HEK293 (cell line): ENCODE data around the gene RMND5B.

ENCODE experiments used
- CTCF ChIA-PET: fragments of 350-600 bp; formaldehyde crosslinking; extraction: SDS; loops from one replicate; lab custom pipeline; 2021; ENCODE audit warnings: antibody characterized with exemption; lab: Yijun Ruan, JAX
- POLR2A ChIA-PET: fragments of 300-600 bp; formaldehyde crosslinking; extraction: SDS; loops from one replicate; lab custom pipeline; 2020; ENCODE audit warnings: antibody characterized with exemption, inconsistent platforms; lab: Yijun Ruan, JAX
- H3K27ac ChIP-seq: fragments of 200-500 bp; sonication (Bioruptor generic); 2 replicates; pipeline ENCODE4 v1.5.1; 2014; ENCODE audit warnings: low read depth, low read length, control low read depth, inconsistent platforms; ENCODE audit errors: extremely low read depth
- H3K36me3 ChIP-seq, 2 experiments: fragments of 200-500 bp in 1 of 2; sonication (Bioruptor generic) in 1 of 2; 1 replicate in 1 of 2; 2 replicates in 1 of 2; pipeline ENCODE4 v1.5.1; 2014 to 2017; ENCODE audit warnings: inconsistent platforms in 2 of 2, low read length in 2 of 2; ENCODE audit not compliant: control insufficient read depth in 2 of 2, insufficient read depth in 1 of 2
- H3K4me1 ChIP-seq: fragments of 200-500 bp; sonication (Bioruptor generic); 2 replicates; pipeline ENCODE4 v1.5.1; 2014; ENCODE audit warnings: mild to moderate bottlenecking, low read length, inconsistent platforms; ENCODE audit not compliant: control insufficient read depth, insufficient read depth
- H3K4me3 ChIP-seq: 2 replicates; pipeline ENCODE4 v1.5.1; 2011; ENCODE audit warnings: low read depth, mild to moderate bottlenecking, control low read depth, low read length, moderate library complexity
- H3K9me3 ChIP-seq: fragments of 200-500 bp; sonication (Bioruptor generic); 2 replicates; pipeline ENCODE4 v1.5.1; 2014; ENCODE audit warnings: low read depth, low read length, inconsistent platforms; ENCODE audit not compliant: control insufficient read depth, insufficient read depth
- BCL11A ChIP-seq: fragments of 450-650 bp; formaldehyde crosslinking; IDR thresholded peaks from 2 replicates; pipeline ENCODE4 v1.5.1; 2016; ENCODE audit warnings: low read depth, missing biosample characterization, missing genetic modification characterization
- GFI1B ChIP-seq: fragments of 450-650 bp; formaldehyde crosslinking; IDR thresholded peaks from 2 replicates; pipeline ENCODE4 v1.5.1; 2016; ENCODE audit warnings: missing biosample characterization, missing genetic modification characterization
- OSR2 ChIP-seq: fragments of 450-650 bp; formaldehyde crosslinking; IDR thresholded peaks from 2 replicates; pipeline ENCODE4 v1.5.1; 2016; ENCODE audit warnings: missing biosample characterization, missing genetic modification characterization
- PRDM2 ChIP-seq: fragments of 450-650 bp; formaldehyde crosslinking; IDR thresholded peaks from 2 replicates; pipeline ENCODE4 v1.5.1; 2016; ENCODE audit warnings: missing biosample characterization, missing genetic modification characterization, borderline replicate concordance
- PRDM4 ChIP-seq: fragments of 450-650 bp; formaldehyde crosslinking; IDR thresholded peaks from 2 replicates; pipeline ENCODE4 v1.5.1; 2017; ENCODE audit warnings: missing biosample characterization, missing genetic modification characterization
- RBAK ChIP-seq: fragments of 450-650 bp; formaldehyde crosslinking; IDR thresholded peaks from 2 replicates; pipeline ENCODE4 v1.5.1; 2016; ENCODE audit warnings: missing biosample characterization, missing genetic modification characterization
- SP7 ChIP-seq: fragments of 450-650 bp; formaldehyde crosslinking; IDR thresholded peaks from 2 replicates; pipeline ENCODE4 v1.5.1; 2016; ENCODE audit warnings: missing biosample characterization, missing genetic modification characterization
- WT1 ChIP-seq: fragments of 450-650 bp; formaldehyde crosslinking; IDR thresholded peaks from 2 replicates; pipeline ENCODE4 v1.5.1; 2016; ENCODE audit warnings: missing biosample characterization, missing genetic modification characterization
- ZBTB48 ChIP-seq: fragments of 450-650 bp; formaldehyde crosslinking; IDR thresholded peaks from 2 replicates; pipeline ENCODE4 v1.5.1; 2016; ENCODE audit warnings: missing biosample characterization, missing genetic modification characterization
- ZNF155 ChIP-seq: fragments of 450-650 bp; formaldehyde crosslinking; IDR thresholded peaks from 2 replicates; pipeline ENCODE4 v1.5.1; 2016; ENCODE audit warnings: missing biosample characterization, missing genetic modification characterization
- ZNF169 ChIP-seq: fragments of 450-650 bp; formaldehyde crosslinking; IDR thresholded peaks from 2 replicates; pipeline ENCODE4 v1.5.1; 2016; ENCODE audit warnings: missing biosample characterization, missing genetic modification characterization
- ZNF211 ChIP-seq: fragments of 450-650 bp; formaldehyde crosslinking; IDR thresholded peaks from 2 replicates; pipeline ENCODE4 v1.5.1; 2016; ENCODE audit warnings: low read depth, missing biosample characterization, missing genetic modification characterization
- ZNF221 ChIP-seq: fragments of 450-650 bp; formaldehyde crosslinking; IDR thresholded peaks from 2 replicates; pipeline ENCODE4 v1.5.1; 2017; ENCODE audit warnings: missing biosample characterization, missing genetic modification characterization, borderline replicate concordance
- ZNF248 ChIP-seq: fragments of 450-650 bp; formaldehyde crosslinking; IDR thresholded peaks from 2 replicates; pipeline ENCODE4 v1.5.1; 2017; ENCODE audit warnings: missing biosample characterization, missing genetic modification characterization
- ZNF585B ChIP-seq: fragments of 450-650 bp; formaldehyde crosslinking; IDR thresholded peaks from 2 replicates; pipeline ENCODE4 v1.5.1; 2016; ENCODE audit warnings: missing biosample characterization, missing genetic modification characterization
- ZNF624 ChIP-seq: fragments of 450-650 bp; formaldehyde crosslinking; IDR thresholded peaks from 2 replicates; pipeline ENCODE4 v1.5.1; 2017; ENCODE audit warnings: missing biosample characterization, missing genetic modification characterization
- ZNF76 ChIP-seq: fragments of 450-650 bp; formaldehyde crosslinking; IDR thresholded peaks from 2 replicates; pipeline ENCODE4; 2016; ENCODE audit warnings: low read depth, missing biosample characterization, missing genetic modification characterization, borderline replicate concordance
- TF ChIP-seq, protein P1 (sequence below): fragments of 450-650 bp; formaldehyde crosslinking; IDR thresholded peaks from 2 replicates; pipeline ENCODE4 v1.5.1; 2016; ENCODE audit warnings: missing biosample characterization, missing genetic modification characterization
- TF ChIP-seq, protein P2 (sequence below): fragments of 450-650 bp; formaldehyde crosslinking; IDR thresholded peaks from 2 replicates; pipeline ENCODE4 v1.5.1; 2017; ENCODE audit warnings: missing biosample characterization, missing genetic modification characterization
- TF ChIP-seq, protein P3 (sequence below): fragments of 450-650 bp; formaldehyde crosslinking; IDR thresholded peaks from 2 replicates; pipeline ENCODE4 v1.5.1; 2016; ENCODE audit warnings: missing biosample characterization, missing genetic modification characterization

The RMND5B gene

DNA sequence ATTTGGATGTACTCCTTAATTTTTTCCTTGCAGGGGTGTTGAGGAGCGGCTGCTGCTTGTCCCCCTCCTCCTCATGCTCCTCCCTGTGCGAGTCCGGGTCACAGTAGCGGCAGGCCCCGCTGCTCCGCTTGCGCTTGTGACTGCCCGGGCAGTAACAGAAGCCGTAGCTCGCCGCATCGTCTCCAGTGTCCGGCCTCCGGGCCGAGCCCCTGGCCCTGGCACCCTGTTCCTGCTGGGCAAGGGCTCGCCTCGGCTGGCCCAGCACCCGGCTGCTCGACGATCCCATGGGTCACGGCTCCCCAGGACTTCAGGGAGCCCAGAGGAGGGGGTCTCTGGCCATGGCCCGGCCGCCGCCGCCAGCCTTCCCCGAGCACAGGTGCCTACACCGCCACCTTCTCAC is 56.2 kb downstream of the RMND5B start, which contains the start of gene GMCL2:
Gene GMCL2, minus strand, starts transcription at position 358 of the 400 bp plus-strand sequence. Its CDS starts 72 bp downstream, at position 286.
- POLR2A ChIA-PET: interaction anchor here (2.7 kb wide), 1 partner anchor 17 kb away, joined by 18 read pairs; the partner anchor contains the start of gene HNRNPAB
- Histone ChIP-seq H3K4me1 (no peaks in the 10 kb centered on the region), H3K27ac (no peak within 1 kb of the TSS), H3K36me3 (no peaks in the 10 kb centered on the region), H3K4me3 (no peak within 1 kb of the TSS)
- CTCF ChIA-PET: interaction anchor here (1.1 to 1.3 kb wide), 2 partner anchors 10 to 111 kb away, joined by 3 read pairs; no protein-coding TSS in a partner anchor
- TF ChIP-seq ZBTB48 (tag by site-specific recombination) (no peak), PRDM4 (tag by site-specific recombination) (no peak), GFI1B (tag by site-specific recombination) (no peak), PRDM2 (tag by site-specific recombination) (no peak), ZNF248 (tag by site-specific recombination) (no peak), OSR2 (tag by site-specific recombination) (no peak), BCL11A (tag by site-specific recombination) (no peak), ZNF169 (no peak), ZNF624 (no peak), ZNF211 (tag by site-specific recombination) (no peak), ZNF585B (tag by site-specific recombination) (no peak), WT1 (tag by site-specific recombination) (no peak)
- TF ChIP-seq, protein P1, sequence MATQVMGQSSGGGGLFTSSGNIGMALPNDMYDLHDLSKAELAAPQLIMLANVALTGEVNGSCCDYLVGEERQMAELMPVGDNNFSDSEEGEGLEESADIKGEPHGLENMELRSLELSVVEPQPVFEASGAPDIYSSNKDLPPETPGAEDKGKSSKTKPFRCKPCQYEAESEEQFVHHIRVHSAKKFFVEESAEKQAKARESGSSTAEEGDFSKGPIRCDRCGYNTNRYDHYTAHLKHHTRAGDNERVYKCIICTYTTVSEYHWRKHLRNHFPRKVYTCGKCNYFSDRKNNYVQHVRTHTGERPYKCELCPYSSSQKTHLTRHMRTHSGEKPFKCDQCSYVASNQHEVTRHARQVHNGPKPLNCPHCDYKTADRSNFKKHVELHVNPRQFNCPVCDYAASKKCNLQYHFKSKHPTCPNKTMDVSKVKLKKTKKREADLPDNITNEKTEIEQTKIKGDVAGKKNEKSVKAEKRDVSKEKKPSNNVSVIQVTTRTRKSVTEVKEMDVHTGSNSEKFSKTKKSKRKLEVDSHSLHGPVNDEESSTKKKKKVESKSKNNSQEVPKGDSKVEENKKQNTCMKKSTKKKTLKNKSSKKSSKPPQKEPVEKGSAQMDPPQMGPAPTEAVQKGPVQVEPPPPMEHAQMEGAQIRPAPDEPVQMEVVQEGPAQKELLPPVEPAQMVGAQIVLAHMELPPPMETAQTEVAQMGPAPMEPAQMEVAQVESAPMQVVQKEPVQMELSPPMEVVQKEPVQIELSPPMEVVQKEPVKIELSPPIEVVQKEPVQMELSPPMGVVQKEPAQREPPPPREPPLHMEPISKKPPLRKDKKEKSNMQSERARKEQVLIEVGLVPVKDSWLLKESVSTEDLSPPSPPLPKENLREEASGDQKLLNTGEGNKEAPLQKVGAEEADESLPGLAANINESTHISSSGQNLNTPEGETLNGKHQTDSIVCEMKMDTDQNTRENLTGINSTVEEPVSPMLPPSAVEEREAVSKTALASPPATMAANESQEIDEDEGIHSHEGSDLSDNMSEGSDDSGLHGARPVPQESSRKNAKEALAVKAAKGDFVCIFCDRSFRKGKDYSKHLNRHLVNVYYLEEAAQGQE (tag by site-specific recombination): no peak
- TF ChIP-seq, all 188 proteins: peak for 0
- no peaks in the 10 kb centered on the region for H3K9me3 ChIP-seq

DNA sequence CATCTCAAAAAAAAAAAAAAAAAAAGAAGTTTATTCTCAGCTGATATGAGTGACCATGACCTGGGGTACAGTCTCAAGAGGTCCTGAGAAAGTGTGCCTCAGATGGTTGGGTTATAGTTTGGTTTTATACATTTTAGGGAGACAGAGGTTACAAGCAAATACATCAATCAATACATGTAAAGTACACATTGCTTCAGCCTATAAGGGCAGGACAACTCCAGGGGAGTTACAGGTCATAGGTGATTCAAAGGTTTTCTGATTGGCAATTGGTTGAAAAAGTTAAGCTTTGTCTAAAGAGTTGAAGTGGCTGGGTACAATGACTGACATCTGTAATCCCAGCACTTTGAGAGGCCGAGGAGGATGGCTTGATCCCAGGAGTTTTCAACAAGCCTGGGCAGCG is 58.6 kb downstream of the RMND5B start:
- Histone ChIP-seq H3K27ac (no peak overlapping the region), H3K4me3 (no peak overlapping the region), H3K4me1 (no peaks in the 10 kb centered on the region), H3K36me3 (no peaks in the 10 kb centered on the region), H3K9me3 (no peaks in the 10 kb centered on the region)
- ChIA-PET POLR2A (no interaction called here), CTCF (interaction anchor here (0.7 kb wide), 2 partner anchors 113 to 122 kb away, joined by 3 read pairs; no protein-coding TSS in a partner anchor)
- TF ChIP-seq RBAK (tag by site-specific recombination): no peak
- TF ChIP-seq, protein P2, sequence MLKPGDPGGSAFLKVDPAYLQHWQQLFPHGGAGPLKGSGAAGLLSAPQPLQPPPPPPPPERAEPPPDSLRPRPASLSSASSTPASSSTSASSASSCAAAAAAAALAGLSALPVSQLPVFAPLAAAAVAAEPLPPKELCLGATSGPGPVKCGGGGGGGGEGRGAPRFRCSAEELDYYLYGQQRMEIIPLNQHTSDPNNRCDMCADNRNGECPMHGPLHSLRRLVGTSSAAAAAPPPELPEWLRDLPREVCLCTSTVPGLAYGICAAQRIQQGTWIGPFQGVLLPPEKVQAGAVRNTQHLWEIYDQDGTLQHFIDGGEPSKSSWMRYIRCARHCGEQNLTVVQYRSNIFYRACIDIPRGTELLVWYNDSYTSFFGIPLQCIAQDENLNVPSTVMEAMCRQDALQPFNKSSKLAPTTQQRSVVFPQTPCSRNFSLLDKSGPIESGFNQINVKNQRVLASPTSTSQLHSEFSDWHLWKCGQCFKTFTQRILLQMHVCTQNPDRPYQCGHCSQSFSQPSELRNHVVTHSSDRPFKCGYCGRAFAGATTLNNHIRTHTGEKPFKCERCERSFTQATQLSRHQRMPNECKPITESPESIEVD (tag by site-specific recombination): no peak
- TF ChIP-seq SP7 (tag by site-specific recombination): no peak
- TF ChIP-seq, protein P3, sequence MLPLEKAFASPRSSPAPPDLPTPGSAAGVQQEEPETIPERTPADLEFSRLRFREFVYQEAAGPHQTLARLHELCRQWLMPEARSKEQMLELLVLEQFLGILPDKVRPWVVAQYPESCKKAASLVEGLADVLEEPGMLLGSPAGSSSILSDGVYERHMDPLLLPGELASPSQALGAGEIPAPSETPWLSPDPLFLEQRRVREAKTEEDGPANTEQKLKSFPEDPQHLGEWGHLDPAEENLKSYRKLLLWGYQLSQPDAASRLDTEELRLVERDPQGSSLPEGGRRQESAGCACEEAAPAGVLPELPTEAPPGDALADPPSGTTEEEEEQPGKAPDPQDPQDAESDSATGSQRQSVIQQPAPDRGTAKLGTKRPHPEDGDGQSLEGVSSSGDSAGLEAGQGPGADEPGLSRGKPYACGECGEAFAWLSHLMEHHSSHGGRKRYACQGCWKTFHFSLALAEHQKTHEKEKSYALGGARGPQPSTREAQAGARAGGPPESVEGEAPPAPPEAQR (tag by site-specific recombination): no peak
- no peak for TF ChIP-seq ZNF221 (tag by site-specific recombination)
- TF ChIP-seq ZNF155 (tag by site-specific recombination): no peak
- TF ChIP-seq ZNF76: no peak
